Kidney tubule cell (primary cell): ENCODE measurements around the gene OR2V2.

Experiments used
- DNase-seq: peaks from one replicate; pipeline ENCODE4 v3.0.0-alpha.2; 2018; ENCODE audit warnings: low spot score

OR2V2 gene

DNA sequence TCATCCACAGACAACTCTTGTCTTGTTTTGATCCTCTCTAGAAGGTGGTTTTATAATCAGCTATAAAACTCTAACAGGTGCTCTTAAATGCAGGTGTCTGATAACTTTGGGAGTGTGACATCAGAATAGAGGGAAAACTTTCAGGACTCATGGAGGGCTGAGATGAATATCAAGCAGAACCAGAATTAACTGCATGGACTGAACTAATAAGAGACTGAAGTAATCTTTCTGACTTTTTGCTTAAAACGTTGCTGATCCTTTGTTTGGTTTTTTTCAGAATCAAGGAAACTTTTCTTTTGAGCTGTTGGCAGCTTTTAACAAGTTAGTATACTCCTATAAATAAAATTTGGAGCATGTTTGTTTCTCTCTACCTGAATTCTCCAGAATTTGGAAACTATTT is 2.3 kb upstream of the OR2V2 start:
- no peak for DNase-seq

DNA sequence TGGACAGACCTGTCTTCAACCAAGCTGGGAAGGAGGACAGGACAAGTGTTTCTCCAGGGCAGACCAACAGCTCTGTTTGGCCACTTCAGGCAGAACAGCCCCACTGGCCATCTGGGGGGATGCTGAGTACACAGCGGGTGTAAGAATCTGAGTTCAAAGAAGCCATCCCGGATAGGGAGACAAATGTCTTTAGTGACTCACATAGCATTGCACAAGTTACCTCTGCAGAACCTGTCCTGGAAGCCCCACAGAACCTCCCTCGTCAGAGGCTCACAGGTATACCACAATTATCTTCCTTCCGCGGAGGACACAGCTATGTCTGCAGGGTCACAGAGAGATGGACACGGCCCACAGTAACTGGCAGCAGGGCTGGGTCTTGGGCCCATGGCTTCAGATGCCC is 2.0 kb downstream of the OR2V2 start:
- DNase-seq = no peak

DNA sequence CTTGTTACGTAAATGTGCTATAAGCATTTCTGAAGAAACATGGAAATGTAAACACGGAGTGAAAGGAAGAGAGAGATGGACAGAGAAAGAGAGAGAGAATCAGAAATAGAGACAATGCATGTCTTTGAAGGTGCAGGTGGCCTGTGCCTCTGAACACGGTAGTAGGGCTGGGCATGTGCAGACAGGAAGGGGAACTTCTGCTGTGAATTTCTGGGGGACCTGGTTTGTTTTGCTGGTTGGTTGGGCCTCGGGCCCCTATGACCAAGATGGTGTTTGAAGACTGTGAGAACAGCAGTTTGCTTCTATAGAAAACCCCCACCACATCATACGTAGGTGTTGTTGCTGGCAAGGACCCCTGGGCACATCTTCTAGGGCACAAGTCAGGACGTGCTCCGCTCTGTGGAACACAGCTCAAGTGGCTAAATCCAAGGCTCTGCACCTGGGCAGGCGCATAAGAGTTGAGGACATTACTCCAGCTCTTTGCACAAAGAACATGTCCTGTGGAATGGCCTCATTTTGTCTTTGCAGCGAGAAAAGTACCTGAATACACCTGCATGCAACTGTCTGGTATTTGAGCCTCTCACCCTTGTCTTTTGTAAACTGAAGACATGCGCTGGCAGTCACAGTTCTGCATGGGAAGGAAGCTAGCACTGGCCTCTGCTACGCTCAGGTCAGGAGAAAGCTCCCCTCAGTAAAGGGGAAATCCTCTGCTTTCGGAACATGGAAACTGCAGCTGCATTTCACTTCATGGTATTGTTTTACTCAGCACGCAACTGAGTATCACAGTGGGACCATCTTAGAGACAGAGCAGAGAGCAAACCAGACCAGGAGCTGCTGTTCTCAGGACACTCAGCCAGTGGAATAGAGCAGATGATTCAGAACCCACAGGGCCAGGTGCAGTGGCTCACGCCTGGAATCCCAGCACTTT is 2.7 kb downstream of the OR2V2 start:
- no peak for DNase-seq

DNA sequence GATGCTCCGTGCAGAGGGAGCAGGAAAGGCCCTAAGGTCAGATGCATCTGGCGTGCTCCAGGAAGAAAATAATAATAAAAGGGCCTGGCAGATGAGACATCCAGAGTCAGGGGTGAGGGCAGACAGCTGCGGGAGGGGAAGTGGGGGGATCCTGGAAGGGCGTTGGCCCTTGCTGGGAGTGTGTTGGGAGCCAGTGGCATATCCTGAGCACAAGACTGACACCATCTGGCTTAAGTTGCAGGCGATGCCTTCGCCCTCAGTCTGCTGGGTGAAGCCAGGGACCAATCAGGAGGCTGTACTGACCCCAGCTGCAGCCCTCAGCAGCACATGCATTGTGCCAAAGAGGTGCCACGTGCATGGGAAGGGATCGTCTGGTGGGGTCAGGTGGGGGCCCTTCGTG is 3.8 kb downstream of the OR2V2 start:
- peak; percentile 27 for DNase-seq

DNA sequence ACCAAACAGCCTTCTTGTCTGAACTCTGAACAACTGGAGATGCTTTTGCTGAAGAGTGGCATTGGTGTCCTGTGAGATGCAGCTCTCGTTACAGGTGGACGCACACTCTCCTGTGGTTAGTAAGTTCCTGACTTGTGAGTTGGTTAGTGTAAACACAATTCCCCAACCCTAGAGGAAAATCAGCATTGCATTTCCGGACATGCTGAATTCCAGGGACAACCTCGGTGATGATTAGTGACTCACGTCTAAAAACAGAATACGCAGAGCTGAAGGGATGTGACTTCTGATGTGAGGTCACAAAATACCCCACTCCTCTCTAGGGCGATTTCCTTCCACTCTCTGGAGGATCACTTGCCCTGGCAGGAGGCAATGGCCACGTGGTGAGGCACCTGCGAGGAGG is 5.0 kb downstream of the OR2V2 start:
- DNase-seq = peak; percentile 82

DNA sequence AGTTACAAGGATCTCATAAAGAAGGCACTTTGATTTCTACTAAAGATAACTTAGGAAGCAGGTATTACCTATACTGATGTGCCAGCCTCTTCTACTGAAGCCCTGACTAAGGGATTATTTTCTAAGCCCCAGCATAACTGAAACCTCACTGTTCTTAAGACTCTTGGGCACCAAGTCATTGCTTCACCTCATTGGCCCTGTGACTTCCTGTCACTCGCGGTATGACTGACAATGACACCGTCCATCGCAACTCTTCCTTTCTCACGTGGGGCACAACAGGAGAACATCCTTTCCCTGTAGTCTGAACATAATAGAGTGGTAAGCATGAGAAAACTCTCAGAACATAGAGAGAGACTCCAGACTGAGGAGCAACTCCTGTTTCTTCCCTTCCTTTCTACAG is 6.4 kb downstream of the OR2V2 start:
- no peak for DNase-seq

DNA sequence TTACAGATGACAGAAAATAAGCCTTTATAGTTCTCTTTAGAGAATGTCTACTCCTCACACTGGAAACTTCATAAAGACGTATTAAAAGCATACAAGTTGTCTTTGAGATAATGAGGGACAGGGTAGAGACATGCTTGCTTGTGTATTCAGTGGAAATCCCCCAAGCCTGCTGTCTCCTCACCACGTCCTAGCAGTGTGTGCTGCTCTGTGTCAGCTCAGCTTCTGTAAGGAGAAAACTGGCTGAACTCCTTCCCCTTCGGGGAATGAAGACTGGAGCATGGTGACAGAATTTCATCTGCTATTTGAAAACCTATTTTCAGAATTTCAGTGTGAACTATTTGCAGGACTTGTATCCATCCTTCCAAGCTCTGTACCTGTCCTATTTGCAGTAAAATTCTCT is 9.4 kb downstream of the OR2V2 start:
- no peak for DNase-seq

DNA sequence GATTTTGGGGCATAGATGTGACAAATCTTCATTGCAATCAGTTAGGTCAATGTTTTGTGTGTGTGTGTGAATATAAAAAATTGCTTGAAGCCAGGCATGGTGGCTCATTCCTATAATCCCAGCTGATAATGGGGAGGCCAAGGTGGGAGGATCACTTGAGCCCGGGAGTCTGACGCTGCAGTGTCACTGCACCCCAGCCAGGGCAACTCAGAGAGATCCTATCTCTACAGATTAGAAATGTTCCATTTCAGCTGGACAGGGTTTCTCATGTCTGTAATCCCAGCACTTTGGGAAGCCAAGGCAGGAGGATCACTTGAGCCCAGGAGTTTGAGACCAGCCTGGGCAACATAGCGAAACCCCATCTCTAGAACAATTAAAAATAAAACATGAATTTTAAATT is 11.5 kb downstream of the OR2V2 start:
- no peak for DNase-seq

DNA sequence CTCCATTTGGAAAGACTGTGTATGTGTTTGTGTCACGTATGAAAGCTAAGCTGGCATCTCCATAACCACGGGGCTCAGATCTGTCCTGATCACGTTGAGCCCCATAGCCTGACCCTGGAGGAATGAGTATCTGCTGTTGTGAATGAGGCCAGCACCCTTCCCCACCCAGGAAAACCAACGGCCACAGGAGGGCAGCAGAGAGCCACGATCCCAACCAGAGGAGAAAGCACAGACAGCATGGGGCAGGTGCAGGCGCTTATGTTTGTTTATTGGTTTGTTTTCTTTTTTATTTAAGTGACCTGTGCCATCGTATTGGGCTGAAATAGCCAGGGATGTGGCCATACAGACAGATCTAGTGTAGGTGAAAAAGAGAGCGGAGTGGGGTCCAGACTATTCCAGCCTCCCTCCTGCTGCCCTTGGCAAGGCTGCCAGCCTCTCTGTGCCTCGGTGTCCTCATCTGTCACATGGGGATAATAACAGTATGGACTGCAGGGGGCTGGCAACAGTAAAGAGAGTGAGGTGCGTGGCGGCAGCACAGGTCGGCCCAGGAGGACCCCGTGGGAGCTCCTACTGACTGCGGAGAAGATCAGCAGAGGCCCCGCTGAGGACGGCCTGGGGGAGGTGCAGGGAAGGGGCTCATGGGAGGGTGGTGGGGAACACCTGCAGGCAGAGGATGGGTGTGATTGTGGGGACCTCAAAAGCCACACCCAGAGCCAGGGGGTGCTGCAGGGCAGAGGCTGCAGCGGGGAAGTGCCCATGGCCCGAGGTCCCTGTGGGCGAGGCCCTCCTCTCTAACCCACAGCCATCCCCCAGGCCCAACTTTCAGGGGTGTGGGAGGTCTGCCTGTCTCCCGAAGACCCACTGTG is 12.1 kb downstream of the OR2V2 start:
- peak; percentile 79 for DNase-seq

DNA sequence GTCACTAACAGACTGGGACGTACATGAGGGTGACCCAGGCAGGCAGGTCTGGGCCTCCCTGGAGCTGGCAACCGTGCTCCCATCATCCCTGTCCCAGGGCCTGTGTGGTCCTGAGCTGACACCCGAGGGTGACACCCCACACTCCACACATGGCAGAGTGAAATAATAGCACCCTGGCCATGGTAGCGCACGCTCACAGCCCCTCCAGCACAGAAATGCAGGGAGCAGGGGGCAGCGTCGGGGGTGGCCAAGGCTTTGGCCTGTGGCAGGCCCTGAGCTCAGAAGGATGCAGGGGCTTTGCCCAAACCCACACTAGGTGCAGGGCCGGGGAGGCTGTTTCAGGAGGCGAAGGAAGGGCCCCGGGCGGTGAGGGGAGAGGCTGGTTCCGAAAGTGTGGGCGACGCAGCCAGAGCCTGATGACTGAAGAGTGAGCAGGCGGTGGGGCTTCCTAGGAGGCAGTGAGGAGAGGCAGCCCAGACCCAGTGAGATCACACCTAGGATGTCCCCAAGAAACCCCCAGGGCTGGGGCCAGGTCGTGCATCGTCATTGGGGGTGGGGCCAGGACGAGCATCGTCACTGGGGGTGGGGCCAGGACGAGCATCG is 12.9 kb downstream of the OR2V2 start:
- peak; percentile 25 for DNase-seq

DNA sequence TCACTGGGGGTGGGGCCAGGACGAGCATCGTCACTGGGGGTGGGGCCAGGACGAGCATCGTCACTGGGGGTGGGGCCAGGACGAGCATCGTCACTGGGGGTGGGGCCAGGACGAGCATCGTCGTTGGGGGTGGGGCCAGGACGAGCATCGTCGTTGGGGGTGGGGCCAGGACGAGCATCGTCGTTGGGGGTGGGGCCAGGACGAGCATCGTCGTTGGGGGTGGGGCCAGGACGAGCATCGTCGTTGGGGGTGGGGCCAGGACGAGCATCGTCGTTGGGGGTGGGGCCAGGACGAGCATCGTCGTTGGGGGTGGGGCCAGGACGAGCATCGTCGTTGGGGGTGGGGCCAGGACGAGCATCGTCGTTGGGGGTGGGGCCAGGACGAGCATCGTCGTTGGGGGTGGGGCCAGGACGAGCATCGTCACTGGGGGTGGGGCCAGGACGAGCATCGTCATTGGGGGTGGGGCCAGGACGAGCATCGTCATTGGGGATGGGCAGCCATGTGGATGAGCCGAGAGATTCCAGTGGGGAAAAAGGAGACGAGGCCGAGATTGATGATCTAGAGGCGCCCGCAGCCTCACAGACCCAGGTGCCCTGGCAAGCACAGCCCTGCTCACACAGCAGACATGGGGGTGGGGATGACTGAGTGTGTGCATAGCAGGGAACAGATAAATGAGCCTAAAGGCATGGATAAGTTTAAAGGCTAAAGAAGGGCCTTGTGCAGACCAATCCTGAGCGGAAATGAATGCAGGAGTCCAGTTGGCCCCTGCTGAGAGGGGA is 13.6 kb downstream of the OR2V2 start:
- peak; percentile 29 for DNase-seq

DNA sequence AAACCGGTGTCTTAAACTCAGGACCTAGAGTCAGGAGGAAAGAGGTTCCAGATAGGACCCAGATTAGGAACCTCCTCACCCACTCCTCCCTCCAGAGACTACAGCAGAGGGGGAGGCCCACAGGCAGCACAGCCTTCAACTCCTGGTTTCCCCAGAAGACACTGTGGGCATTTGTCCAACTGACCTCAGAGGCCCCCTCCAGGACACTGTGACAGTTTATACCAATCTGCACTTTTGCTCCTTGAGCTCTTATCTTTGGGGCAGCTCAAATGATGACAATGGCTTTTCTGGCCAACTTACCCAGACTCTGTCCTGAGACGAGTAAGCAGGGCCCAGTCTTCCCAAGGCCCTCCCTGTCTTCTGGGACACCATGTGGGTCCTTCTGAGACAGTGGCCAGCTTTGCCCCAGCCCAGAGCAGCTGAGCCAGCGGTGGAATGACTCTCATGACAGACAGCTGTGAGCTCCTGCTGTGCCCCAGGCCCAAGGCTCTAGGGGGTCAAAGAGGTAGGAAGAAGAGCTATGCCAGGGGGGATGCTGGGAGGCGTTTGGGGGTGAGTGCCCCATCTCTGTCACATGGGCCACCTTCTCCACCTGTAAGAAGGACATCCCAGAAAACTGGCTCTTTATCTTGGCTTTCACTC is 14.3 kb downstream of the OR2V2 start:
- DNase-seq = no peak

DNA sequence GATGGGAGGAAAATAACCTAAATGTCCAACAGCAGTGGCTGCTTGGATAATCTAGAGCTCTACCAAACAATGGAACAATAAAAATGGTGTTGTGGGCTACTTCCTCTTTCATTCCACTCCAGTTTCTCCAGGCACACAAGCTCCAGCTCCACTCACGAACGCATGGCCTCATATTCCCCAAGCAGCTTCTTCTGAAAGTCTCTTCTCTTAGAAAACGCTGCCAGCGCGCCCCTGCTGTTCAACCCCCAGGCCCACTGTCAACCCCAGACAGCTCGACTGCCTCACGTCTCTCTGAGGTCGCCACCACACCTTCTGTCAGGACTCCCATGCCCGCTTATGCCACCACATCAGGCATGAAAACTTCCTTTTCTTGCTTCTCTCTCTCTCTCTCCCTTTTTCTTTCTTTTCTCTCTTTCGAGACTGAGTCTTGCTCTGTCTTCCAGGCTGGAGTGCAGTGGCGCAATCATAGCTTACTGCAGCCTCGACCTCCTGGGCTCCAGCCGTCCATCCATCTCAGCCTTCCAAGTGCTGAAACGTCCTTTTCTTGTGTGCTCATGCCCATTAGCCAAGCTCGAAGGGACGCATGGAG is 16.2 kb downstream of the OR2V2 start:
- DNase-seq = no peak

DNA sequence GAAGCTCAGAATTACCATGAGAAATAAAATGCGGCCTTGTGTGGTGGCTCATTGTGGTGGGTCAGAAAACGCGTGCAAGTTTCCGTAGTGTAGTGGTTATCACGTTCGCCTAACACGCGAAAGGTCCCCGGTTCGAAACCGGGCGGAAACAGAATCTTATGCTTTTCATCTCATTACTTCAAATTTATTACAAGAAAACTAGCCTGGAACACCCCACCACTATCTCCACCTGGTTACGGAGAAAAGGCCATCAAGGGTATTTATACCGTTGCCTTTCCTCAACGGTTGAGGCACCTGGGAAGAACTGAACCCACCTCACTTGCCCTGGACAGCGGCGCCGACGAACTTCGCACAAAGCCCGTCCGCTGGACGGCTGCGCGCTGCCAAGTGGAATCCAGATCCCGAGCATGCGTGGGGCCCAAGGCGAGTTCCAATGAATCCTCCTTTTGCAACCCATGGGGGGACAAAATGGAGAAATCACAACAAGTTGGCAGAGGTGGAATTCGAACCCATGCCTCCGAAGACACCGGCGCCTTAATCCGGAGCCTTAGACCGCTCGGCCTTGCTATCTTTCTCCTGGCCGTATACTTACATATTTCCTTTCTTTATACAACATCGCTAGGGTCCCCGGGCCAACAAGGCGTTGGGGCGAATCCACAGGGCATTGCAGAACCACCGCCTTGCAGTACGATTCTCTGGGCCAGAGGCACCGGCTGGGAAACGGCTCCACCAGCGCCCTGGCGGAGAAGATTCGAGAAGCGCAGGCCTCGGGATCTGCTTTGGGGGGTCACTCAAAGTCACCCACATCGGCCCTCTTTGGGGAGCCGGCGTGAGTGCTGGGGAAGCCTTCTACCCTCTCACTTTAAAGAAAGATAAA is 16.9 kb downstream of the OR2V2 start:
- DNase-seq = peak; percentile 64

DNA sequence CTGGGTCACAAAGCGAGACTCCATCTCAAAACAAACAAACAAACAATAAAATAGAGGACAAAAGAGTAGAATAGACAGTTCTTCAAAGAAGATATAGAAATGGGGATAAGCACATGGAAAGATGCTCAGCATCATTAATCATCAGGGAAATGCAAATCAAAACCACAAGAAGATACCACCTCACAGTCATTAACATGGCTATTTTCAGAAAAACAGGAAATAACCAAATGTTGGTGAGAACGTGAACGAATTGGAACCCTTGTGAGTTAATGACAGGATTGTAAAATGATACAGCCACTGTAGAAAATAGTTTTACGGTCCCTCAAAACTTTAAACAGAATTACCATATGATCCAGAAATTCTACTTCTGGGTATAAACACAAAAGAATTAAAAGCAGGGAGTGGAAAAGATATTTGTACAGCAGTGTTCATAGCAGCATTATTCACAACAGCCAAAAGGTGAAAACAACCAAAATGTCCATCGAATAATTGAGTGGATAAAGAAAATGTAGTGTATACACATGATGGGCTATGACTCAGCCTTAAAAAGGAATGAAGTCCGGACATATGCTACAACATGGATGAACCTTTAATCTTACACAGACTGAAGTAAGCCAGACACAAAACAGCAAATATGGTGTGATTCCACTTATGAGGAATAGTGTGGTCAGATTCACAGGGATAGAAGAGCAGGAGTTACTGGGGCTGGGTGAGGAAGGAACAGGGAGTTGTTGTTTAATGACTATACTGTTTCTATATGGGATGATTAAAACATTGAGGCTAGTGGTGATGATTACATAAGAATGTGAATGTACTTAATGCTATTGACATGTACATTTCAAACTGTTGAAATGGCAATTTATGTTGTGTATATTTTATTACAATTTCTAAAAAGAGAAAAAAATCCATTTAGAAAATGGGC is 19.7 kb downstream of the OR2V2 start:
- DNase-seq = no peak

DNA sequence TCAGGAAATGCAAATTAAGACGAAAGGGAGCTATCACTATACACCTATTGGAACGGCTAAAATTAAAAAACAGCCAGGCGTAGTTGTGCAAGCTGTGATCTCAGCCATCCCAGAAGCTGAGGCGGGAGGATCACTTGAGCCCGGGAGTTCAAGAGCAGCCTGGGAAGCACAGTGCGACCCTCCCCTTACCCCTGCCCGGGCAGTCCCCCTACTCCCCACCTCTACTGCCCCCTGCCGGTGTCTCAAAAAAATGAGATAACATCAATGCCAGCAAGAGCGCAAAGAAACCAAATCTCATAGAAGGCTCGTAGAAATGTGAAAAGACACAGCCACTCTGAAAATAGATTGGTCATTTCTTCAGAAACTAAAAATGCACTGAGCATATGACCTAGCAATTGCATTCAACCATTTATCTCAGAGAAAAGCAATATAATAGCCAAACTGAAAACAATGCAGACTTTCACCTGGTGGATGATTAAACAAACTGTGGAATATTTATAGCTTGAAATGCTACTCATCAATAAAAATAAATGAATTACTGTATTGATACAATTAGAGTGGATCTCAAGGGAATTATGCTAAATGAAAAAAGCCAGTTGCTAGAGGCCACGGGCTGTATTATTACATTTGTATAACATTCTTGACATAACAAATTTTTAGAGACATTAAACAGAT is 20.6 kb downstream of the OR2V2 start:
- DNase-seq = no peak

DNA sequence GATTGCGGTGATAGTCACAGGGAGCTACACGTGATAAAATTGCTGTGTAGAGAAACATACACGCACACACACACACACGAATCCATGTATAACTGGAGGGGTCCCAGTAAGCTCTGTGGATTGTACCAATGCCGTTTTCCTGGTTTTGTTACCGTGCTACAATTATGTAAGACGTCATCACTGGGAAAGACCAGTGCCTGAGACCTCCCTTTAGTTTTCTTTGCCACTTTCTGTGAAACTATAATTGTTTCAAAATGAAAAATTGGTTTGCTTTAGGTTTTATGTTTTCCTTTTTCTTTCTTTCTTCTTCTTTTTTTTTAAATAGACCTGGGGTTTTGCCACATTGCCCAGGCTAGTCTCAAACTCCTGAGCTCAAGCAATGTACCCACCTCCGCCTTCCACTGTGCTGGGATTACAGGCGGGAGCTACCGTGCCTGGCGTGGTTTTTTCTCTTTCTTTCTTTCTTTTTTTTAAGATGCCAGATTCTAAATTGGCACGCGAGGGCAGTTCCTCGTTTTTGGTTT is 21.3 kb downstream of the OR2V2 start:
- no peak for DNase-seq
